Gastrocnemius medialis (tissue), 4 donors: Measurements from ENCODE around the gene SELENOF. TPM values are rescaled to one million over a fixed set of nuclear protein-coding genes. Genes with fewer than 3 reads are reported as not detected.

Experiments used
- ATAC-seq, 2 donors: fragments of 150-250 bp; one replicate each; pipeline ENCODE4 v1.9.1; 2016
- DNase-seq, 2 donors: peaks; one replicate each; pipeline ENCODE4 v3.0.0-alpha.2; 2019
- H3K27ac ChIP-seq, 4 donors: fragments of 200-600 bp; sonication (generic); 1 replicate in 1 of 4; 2 replicates in 3 of 4; pipeline ENCODE4 v1.5.1; 2016 to 2018; ENCODE audit warnings: mild to moderate bottlenecking in 2 of 4, moderate library complexity in 1 of 4
- H3K27me3 ChIP-seq, 3 donors: fragments of 200-600 bp; sonication (generic) in 2 of 3; 1 replicate in 1 of 3; 2 replicates in 2 of 3; pipeline versions ENCODE4 v1.5.1 to v1.6.0; 2016 to 2019; ENCODE audit warnings: mild to moderate bottlenecking in 1 of 3, moderate library complexity in 1 of 3
- H3K36me3 ChIP-seq, 2 donors: fragments of 200-600 bp; sonication (generic) in 1 of 2; one replicate each; pipeline ENCODE4 v1.5.1; 2017 to 2018
- H3K4me1 ChIP-seq, 2 donors: fragments of 200-600 bp; sonication (generic) in 1 of 2; one replicate each; pipeline ENCODE4 v1.5.1; 2016 to 2017; ENCODE audit warnings: mild to moderate bottlenecking in 2 of 2
- H3K4me3 ChIP-seq, 4 donors: fragments of 200-600 bp; sonication (generic) in 3 of 4; 1 replicate in 1 of 4; 2 replicates in 3 of 4; pipeline ENCODE4 v1.5.1; 2016 to 2019; ENCODE audit warnings: mild to moderate bottlenecking in 2 of 4
- H3K9me3 ChIP-seq, 3 donors: fragments of 200-600 bp; sonication (generic) in 2 of 3; 1 replicate in 1 of 3; 2 replicates in 2 of 3; pipeline ENCODE4 v1.5.1; 2016 to 2019
- CTCF ChIP-seq, 5 experiments: fragments of 450-650 bp in 3 of 5; fragments of 200-600 bp in 2 of 5; sonication (generic) in 2 of 5; IDR thresholded peaks in 4 of 5; conservative IDR thresholded peaks in 1 of 5; 1 replicate in 4 of 5; 2 replicates in 1 of 5; pipeline ENCODE4 v1.5.1; 2016 to 2019; ENCODE audit warnings: antibody characterized with exemption in 5 of 5, mild to moderate bottlenecking in 3 of 5, moderate library complexity in 3 of 5
- POLR2A ChIP-seq, 2 donors: fragments of 450-650 bp; IDR thresholded peaks; one replicate each; pipeline ENCODE4 v1.6.1; 2017; ENCODE audit warnings: antibody characterized with exemption in 2 of 2, mild to moderate bottlenecking in 2 of 2, moderate library complexity in 2 of 2
- in situ Hi-C, 4 donors: fragments of 200-750 bp; cut with MboI; loops; one replicate each; pipeline versions ENCODE4 v1.15.0 to v1.8.0; 2017; ENCODE audit warnings: low sequenced_read_pairs in 4 of 4
- intact Hi-C: fragments of 100-400 bp; cut with DNase I; formaldehyde crosslinking; loops from one replicate; pipeline ENCODE4 v1.15.1; 2023; ENCODE audit warnings: low total_unique reads
- total RNA-seq, 4 donors: library from RNA; depleted of rRNA; stranded (reverse); fragments of >200 nt; gene quantifications; one replicate each; pipeline versions ENCODE4 v1.1.0 to v1.2.3, GENCODE V29; 2016

Gene SELENOF
- total RNA-seq, 4 donors from 2014 or later = 41.3 to 66.8 (median 47.2) TPM

GRCh38 chr1:86841116-86841515 is 72.8 kb downstream of the SELENOF start:
- DNase-seq (no peak), ATAC-seq (no peak)
- Histone ChIP-seq H3K9me3 (no peaks in the 10 kb centered on the region), H3K4me1 (no peaks in the 10 kb centered on the region), H3K36me3 (no peaks in the 10 kb centered on the region), H3K4me3 (no peak overlapping the region), H3K27ac (no peak overlapping the region), H3K27me3 (no peaks in the 10 kb centered on the region)
- intact Hi-C loops = loop anchor here (5.0 kb wide), 1 partner anchor 324 kb away; no protein-coding TSS in a partner anchor
- in situ Hi-C loops = loop anchor here in 3 of 4 donors (25.0 kb wide), 1 partner anchor 121 kb away; no protein-coding TSS in a partner anchor
- TF ChIP-seq POLR2A (IDR thresholded peaks at IDR 0.05) (no peak), CTCF (IDR thresholded peaks at IDR 0.05 in 4 of 5, conservative IDR thresholded peaks at IDR 0.05 in 1 of 5) (no peak)

DNA sequence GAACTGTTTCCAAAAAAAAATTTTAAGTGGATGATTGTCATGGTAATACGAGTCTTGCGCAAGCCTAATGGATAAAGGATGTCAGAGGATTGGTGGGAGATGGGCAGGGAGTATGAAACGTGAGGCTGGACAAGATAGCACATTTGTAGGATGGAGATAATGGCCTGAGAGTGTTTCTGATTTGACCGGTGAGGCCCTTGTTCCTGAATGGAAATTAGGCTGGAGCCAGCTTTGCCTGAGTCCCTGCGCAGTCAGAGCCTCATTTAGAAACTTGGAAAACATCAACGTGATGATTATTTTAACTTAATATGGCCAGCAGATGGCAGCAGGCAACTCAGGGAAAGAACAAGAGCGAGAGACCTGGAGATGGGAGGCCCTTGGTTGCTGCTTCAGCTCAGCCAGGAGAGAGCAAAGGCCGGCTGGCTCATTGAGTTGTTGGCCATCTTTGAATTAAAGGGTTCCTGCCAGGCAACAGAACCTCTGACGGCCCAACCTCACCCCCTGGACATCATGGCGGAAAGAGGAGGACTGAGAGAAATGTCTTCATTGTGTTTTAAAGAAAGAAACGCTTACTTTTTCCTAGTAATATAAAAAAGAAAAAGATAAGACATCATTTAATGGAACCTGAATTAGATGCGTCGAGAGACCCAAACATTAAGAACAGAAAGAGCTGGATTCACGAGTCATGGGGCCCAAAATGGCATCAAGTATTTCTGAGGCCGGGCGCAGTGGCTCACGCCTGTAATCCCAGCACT is 80.3 kb downstream of the SELENOF start:
- Histone ChIP-seq H3K4me1 (no peaks in the 10 kb centered on the region), H3K36me3 (no peaks in the 10 kb centered on the region), H3K4me3 (no peak overlapping the region), H3K27me3 (no peaks in the 10 kb centered on the region), H3K9me3 (no peaks in the 10 kb centered on the region), H3K27ac (no peak overlapping the region)
- in situ Hi-C loops = loop anchor here (10.0 to 25.0 kb wide), 3 partner anchors 129 to 251 kb away; no protein-coding TSS in a partner anchor
- ATAC-seq = peak; percentile 96 to 97
- TF ChIP-seq CTCF (IDR thresholded peaks at IDR 0.05 in 4 of 5, conservative IDR thresholded peaks at IDR 0.05 in 1 of 5) (peak; percentile 51 to 70 (median 64)), POLR2A (IDR thresholded peaks at IDR 0.05) (no peak)
- intact Hi-C loops = loop anchor here (1.0 to 5.0 kb wide), 5 partner anchors 51 to 251 kb away; partner anchors contain the start of genes HS2ST1, SELENOF and SH3GLB1
- peak; percentile 41 to 66 for DNase-seq

DNA sequence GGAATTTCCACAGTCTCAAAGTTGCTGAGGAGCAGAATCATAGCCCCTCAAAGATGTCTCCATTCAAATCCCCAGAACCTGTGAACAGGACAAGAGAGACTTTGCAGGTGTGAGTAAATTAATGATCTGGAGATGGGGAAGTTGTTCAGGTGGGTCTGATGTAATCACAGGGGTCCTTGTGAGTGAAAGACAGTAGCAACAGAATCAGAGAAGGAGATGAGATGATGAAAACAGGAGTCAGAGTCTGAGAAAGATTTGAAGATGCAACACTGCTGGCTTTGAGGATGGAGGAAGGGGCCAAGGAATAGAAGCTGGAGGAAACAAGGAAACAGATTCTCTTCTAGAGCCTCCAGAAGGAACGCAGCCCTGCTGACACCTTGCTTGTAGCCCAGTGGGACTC is 81.5 kb downstream of the SELENOF start:
- in situ Hi-C loops = loop anchor here (10.0 to 25.0 kb wide), 3 partner anchors 130 to 252 kb away; no protein-coding TSS in a partner anchor
- no peaks in the 10 kb centered on the region for H3K4me1 ChIP-seq
- ATAC-seq (no peak), DNase-seq (no peak)
- no peaks in the 10 kb centered on the region for H3K9me3 ChIP-seq
- no peak overlapping the region for H3K27ac ChIP-seq
- H3K36me3 ChIP-seq = no peaks in the 10 kb centered on the region
- TF ChIP-seq CTCF (IDR thresholded peaks at IDR 0.05 in 4 of 5, conservative IDR thresholded peaks at IDR 0.05 in 1 of 5) = no peak
- no peak for TF ChIP-seq POLR2A (IDR thresholded peaks at IDR 0.05)
- intact Hi-C loops = loop anchor here (5.0 kb wide), 2 partner anchors 50 to 80 kb away; partner anchors contain the start of genes HS2ST1 and SELENOF
- H3K4me3 ChIP-seq = no peak overlapping the region
- H3K27me3 ChIP-seq = no peaks in the 10 kb centered on the region

- intact Hi-C loops (no loop called here), in situ Hi-C loops (loop anchor here in 3 of 4 donors (25.0 kb wide), 1 partner anchor 133 kb away; no protein-coding TSS in a partner anchor)
- H3K36me3 ChIP-seq = no peaks in the 10 kb centered on the region
- DNase-seq (no peak), ATAC-seq (no peak)
- H3K27me3 ChIP-seq = no peaks in the 10 kb centered on the region
- H3K4me1 ChIP-seq = no peaks in the 10 kb centered on the region
- H3K4me3 ChIP-seq = no peak overlapping the region
- TF ChIP-seq POLR2A (IDR thresholded peaks at IDR 0.05) (no peak), CTCF (IDR thresholded peaks at IDR 0.05 in 4 of 5, conservative IDR thresholded peaks at IDR 0.05 in 1 of 5) (no peak)
- H3K27ac ChIP-seq = no peak overlapping the region
- H3K9me3 ChIP-seq = no peaks in the 10 kb centered on the region
Measured at GRCh38 chr1:86829321-86829720, 84.6 kb downstream of the SELENOF start.
